Muscle of leg (tissue), 11 donors: Measurements from ENCODE around the gene SERPINA12. TPM values are rescaled to one million over a fixed set of nuclear protein-coding genes. Genes with fewer than 3 reads are reported as not detected.

Experiments used
- DNase-seq: peaks from one replicate; pipeline ENCODE4 v3.0.0; 2013
- H3K27ac ChIP-seq: one replicate; pipeline ENCODE4 v1.5.1; 2013; ENCODE audit warnings: mild to moderate bottlenecking, low read length, control low read depth
- H3K27me3 ChIP-seq: one replicate; pipeline ENCODE4 v1.6.1; 2013; ENCODE audit warnings: low read length; ENCODE audit not compliant: control insufficient read depth, insufficient read depth
- H3K36me3 ChIP-seq: one replicate; pipeline ENCODE4 v1.6.1; 2013; ENCODE audit warnings: low read length; ENCODE audit not compliant: control insufficient read depth, insufficient read depth
- H3K4me1 ChIP-seq: one replicate; pipeline ENCODE4 v1.6.1; 2013; ENCODE audit warnings: low read length; ENCODE audit not compliant: control insufficient read depth, insufficient read depth
- H3K4me3 ChIP-seq: one replicate; pipeline ENCODE4 v1.5.1; 2013; ENCODE audit warnings: low read length, control low read depth
- H3K9me3 ChIP-seq: replicated peaks from 2 replicates; pipeline ENCODE4 v1.6.1; 2013; ENCODE audit warnings: low read depth, low read length; ENCODE audit not compliant: control insufficient read depth
- WGBS: methylation state at CpG from one replicate; pipeline ENCODE4 v1.1.5; 2013; ENCODE audit warnings: missing lambda C conversion rate; ENCODE audit not compliant: insufficient coverage; 5-methylcytosine and 5-hydroxymethylcytosine counted together
- polyA plus RNA-seq, 8 donors: library from polyadenylated mRNA; unstranded; fragments of 120-200 nt; gene quantifications; one replicate each; pipeline versions ENCODE4 v1.2.1 to v1.2.3, GENCODE V29; 2013; ENCODE audit warnings: inconsistent platforms in 1 of 8, low replicate concordance in 1 of 8; ENCODE audit not compliant: insufficient read length in 8 of 8, insufficient read depth in 1 of 8
- total RNA-seq: library from RNA; stranded (reverse); fragments of 120-200 nt; gene quantifications from one replicate; pipeline ENCODE4 v1.2.4, GENCODE V29; 2013

SERPINA12 gene
- total and polyA plus RNA-seq, 9 donors: not detected

DNA sequence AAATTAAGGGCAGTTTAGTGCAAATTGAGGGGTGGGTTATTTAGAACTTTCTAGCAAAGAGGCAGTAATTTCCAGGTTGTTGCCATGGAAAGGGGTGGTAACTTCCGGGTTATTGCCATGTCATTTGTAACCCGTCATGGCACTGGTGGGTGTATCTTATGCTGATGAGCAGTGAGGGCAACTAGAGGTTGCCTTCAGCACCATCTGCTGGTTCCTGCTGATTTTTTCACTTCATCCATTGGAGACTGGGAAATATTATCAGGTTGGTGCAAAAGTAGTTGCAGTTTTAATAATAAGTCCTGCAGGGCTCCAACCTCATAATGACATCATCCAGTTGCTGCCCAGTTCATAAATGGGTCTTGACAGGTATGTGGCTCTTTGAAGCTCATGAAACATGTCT is 27.6 kb upstream of the SERPINA12 start:
- 33% methylated on average over 1 of the region's 2 CpGs for WGBS
- peaks cover 7% of the 10 kb centered on the region for H3K27me3 ChIP-seq
- no peak overlapping the region for H3K27ac ChIP-seq
- no peak for DNase-seq
- H3K9me3 ChIP-seq: no peaks in the 10 kb centered on the region
- no peak overlapping the region for H3K4me3 ChIP-seq
- H3K4me1 ChIP-seq: peaks cover 7% of the 10 kb centered on the region
- no peaks in the 10 kb centered on the region for H3K36me3 ChIP-seq

- H3K27me3 ChIP-seq: peaks cover 7% of the 10 kb centered on the region
- no CpG with 5 or more reads among the region's 3 CpGs for WGBS
- H3K4me3 ChIP-seq: no peak overlapping the region
- H3K9me3 ChIP-seq: no peaks in the 10 kb centered on the region
- DNase-seq: no peak
- H3K4me1 ChIP-seq: peaks cover 7% of the 10 kb centered on the region
- no peak overlapping the region for H3K27ac ChIP-seq
- no peaks in the 10 kb centered on the region for H3K36me3 ChIP-seq
Measured at GRCh38 chr14:94535506-94535905, 26.2 kb upstream of the SERPINA12 start.

DNA sequence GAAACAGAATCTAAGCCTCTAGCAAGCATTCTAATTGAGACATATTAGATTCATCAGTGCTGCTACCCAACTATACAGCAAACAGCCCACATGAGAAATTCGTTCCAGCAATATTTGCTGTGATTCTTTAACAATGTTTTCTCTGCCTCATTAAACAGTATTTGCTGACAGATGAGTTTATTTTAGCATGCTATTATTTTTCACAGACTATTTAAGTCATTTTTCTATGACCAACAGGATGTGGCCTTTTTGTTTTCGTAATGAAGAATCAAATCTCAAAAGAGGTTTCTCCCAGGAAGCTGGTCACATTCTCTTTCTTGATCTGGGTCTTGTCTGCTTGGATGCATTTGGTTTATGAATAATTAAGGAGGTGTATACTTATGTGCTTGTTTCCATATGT is 23.2 kb upstream of the SERPINA12 start:
- H3K27me3 ChIP-seq: peaks cover 7% of the 10 kb centered on the region
- no peak overlapping the region for H3K27ac ChIP-seq
- H3K4me3 ChIP-seq: no peak overlapping the region
- H3K36me3 ChIP-seq: no peaks in the 10 kb centered on the region
- H3K4me1 ChIP-seq: no peaks in the 10 kb centered on the region
- no peak for DNase-seq
- no peaks in the 10 kb centered on the region for H3K9me3 ChIP-seq
- WGBS: no CpG with 5 or more reads among the region's 2 CpGs

DNA sequence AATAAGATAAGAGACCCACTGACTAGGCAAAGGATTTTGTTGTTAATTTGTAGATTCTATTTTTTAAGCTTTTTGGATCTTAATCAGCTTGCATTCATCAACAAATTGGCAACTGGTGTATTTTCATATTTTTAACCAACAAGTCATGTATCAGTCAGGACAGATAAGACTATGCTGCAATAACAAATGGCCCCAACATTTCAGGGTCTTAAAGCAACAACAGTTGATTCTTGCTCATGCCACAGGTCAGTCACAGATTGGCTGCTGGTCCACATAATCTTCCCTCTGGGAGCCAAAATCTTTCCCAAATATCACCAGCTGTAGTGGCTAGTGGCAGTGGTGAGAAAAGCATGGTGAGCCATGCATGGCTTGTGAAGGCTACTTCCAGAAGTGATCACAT is 21.9 kb upstream of the SERPINA12 start:
- H3K4me3 ChIP-seq: no peak overlapping the region
- H3K27me3 ChIP-seq: peaks cover 7% of the 10 kb centered on the region
- H3K9me3 ChIP-seq: peaks cover 3% of the 10 kb centered on the region
- no peaks in the 10 kb centered on the region for H3K4me1 ChIP-seq
- no peak overlapping the region for H3K27ac ChIP-seq
- DNase-seq: no peak
- no peaks in the 10 kb centered on the region for H3K36me3 ChIP-seq

- no peaks in the 10 kb centered on the region for H3K27me3 ChIP-seq
- DNase-seq: no peak
- no peak overlapping the region for H3K4me3 ChIP-seq
- peaks cover 3% of the 10 kb centered on the region for H3K9me3 ChIP-seq
- no peak overlapping the region for H3K27ac ChIP-seq
- no peaks in the 10 kb centered on the region for H3K4me1 ChIP-seq
- 60% methylated on average over 2 of the region's 3 CpGs for WGBS
- H3K36me3 ChIP-seq: no peaks in the 10 kb centered on the region
Measured at GRCh38 chr14:94524093-94524492, 14.8 kb upstream of the SERPINA12 start.

DNA sequence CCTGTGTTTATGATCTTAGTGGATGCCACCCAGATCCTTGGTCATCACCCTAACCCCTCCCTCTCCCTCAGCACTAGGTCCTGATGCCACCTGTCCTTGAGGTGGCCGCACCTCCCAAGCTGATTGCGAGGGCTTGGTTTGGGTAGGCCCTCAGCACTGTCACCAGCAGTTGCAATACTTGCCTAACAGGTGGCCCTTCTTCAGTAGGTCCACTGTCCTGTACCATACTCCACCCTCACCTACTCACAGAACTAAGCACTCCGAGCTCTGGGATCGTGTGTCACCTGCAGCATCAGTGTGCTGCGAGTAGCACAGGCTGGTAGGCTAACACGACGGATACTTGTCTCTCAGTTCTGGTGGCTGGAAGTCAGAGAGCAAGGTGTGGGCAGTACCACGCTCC is 14.0 kb upstream of the SERPINA12 start:
- Histone ChIP-seq H3K36me3 (no peaks in the 10 kb centered on the region), H3K9me3 (peaks cover 3% of the 10 kb centered on the region), H3K27ac (no peak overlapping the region), H3K27me3 (no peaks in the 10 kb centered on the region), H3K4me3 (no peak overlapping the region), H3K4me1 (no peaks in the 10 kb centered on the region)
- WGBS: 87% methylated on average over 6 of the region's 8 CpGs
- no peak for DNase-seq

GRCh38 chr14:94522115-94522724 is 13.0 kb upstream of the SERPINA12 start:
- no peaks in the 10 kb centered on the region for H3K36me3 ChIP-seq
- no peaks in the 10 kb centered on the region for H3K27me3 ChIP-seq
- H3K27ac ChIP-seq: no peak overlapping the region
- no peak overlapping the region for H3K4me3 ChIP-seq
- H3K9me3 ChIP-seq: peaks cover 3% of the 10 kb centered on the region
- H3K4me1 ChIP-seq: no peaks in the 10 kb centered on the region
- 87% methylated on average over 7 of the region's 7 CpGs for WGBS
- DNase-seq: no peak

DNA sequence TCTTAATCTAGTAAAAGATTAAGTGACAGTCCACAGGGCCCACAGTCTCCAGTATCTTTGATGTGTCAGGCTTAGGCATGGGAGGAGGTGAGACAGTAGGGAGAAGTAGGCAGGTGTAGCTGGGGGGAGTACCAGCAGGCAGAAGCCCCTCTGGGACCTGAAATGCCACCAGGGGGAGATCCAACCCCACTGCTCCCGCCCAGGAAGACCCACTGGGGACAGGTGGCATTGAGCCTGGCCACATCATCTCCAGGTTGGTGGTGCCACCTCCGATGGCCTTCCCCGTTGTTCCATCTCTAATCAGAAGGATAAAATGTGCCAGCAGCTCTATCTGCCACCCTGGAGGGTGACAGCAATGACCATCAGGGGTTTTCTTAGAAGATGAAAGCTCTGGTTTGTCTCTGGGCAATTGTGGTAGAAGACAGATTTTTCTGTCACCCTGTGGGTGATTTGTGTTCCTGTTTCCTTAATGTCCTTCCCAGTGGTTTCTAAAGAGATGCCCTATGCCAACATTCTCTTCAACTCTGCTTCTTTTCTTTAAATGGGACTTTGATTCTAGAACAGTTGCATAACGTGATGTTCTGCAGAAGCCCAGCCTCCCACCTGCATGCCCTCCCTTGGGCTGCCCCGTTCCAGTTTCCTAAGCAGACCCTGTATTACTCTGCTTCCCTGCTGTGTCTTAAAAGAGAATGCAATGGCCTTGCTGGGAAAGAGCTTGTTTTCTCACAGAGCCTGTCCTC is 12.3 kb upstream of the SERPINA12 start:
- Histone ChIP-seq H3K4me1 (no peaks in the 10 kb centered on the region), H3K36me3 (no peaks in the 10 kb centered on the region), H3K9me3 (peaks cover under 1% of the 10 kb centered on the region), H3K27me3 (peaks cover 2% of the 10 kb centered on the region), H3K27ac (no peak overlapping the region), H3K4me3 (no peak overlapping the region)
- no peak for DNase-seq
- 52% methylated on average over 2 of the region's 5 CpGs for WGBS

DNA sequence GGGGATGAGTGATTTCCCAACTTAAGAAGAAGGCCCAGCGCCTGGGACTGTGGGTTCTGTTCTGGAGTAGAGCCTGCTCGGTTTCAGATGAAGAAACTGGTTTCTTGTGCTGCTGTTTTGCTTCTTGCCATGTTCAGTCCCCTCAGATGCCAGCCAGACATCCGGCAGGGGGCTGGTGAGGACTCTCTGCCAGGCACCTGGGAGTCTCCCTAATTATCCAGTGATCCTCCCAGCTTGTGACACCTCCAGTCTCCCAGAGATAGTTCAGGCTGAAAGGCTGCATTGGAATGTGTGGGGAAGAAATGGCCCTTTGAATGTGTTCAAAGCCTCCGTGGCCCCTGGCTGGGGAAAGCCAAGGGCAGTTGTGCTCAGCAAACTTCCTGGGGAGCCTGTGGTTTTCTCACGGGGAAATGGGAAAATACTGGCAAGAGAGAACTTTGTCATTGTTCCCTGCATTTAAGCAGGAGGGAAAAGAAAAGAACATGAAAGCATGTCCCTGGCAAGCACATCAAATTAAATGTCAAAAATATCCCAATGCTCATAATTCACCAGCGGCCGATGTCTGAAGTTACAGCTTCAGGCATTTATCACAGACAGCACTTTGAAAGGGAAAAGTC is 8.5 kb upstream of the SERPINA12 start:
- Histone ChIP-seq H3K4me1 (no peaks in the 10 kb centered on the region), H3K36me3 (no peaks in the 10 kb centered on the region), H3K27ac (no peak overlapping the region), H3K27me3 (peaks cover 2% of the 10 kb centered on the region), H3K4me3 (no peak overlapping the region), H3K9me3 (no peaks in the 10 kb centered on the region)
- 6% methylated on average over 2 of the region's 7 CpGs for WGBS
- DNase-seq: no peak

DNA sequence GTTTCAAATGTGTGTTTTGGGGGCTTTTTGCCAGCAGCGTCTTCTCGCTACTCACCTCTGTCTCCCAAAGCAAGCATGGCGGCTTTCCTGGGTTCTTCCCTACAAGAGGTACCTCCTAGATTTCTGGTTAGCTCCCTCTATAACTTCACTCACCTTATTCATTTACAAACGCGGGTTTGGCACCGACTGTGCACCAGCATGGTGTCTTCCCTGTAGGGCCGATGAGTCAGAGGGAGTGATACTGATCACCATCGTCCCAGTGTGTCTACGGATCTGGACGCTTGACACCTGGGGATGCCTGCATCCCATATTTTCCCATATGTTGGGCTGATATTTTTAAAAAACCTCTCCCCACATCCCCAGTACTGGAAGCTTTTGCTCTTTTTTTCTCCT is 8.0 kb upstream of the SERPINA12 start:
- no peaks in the 10 kb centered on the region for H3K9me3 ChIP-seq
- no peaks in the 10 kb centered on the region for H3K4me1 ChIP-seq
- H3K4me3 ChIP-seq: no peak overlapping the region
- no peak overlapping the region for H3K27ac ChIP-seq
- H3K27me3 ChIP-seq: peaks cover 2% of the 10 kb centered on the region
- DNase-seq: no peak
- H3K36me3 ChIP-seq: no peaks in the 10 kb centered on the region
- 62% methylated on average over 5 of the region's 10 CpGs for WGBS
